Mesendoderm (in vitro differentiated cells): ENCODE measurements around the gene INIP.

ENCODE experiments used
- DNase-seq: peaks from one replicate; pipeline ENCODE4 v3.0.0; 2013
- H2AK5ac ChIP-seq: 2 replicates; pipeline ENCODE4 v1.6.1; 2013; ENCODE audit warnings: low read length, inconsistent platforms
- H2BK120ac ChIP-seq: 2 replicates; pipeline ENCODE4 v1.6.1; 2013; ENCODE audit warnings: low read depth, mild to moderate bottlenecking, low read length, moderate library complexity, mixed read lengths
- H2BK15ac ChIP-seq: replicated peaks from 2 replicates; pipeline ENCODE4 v1.6.1; 2013; ENCODE audit warnings: low read depth, mild to moderate bottlenecking, moderate library complexity
- H2BK5ac ChIP-seq: 2 replicates; pipeline ENCODE4 v1.6.1; 2013; ENCODE audit warnings: low read length, inconsistent platforms
- H3K18ac ChIP-seq: 2 replicates; pipeline ENCODE4 v1.6.1; 2013; ENCODE audit warnings: mild to moderate bottlenecking, low read length, mixed read lengths
- H3K23ac ChIP-seq: one replicate; pipeline ENCODE4 v1.6.1; 2013; ENCODE audit warnings: low read length
- H3K27ac ChIP-seq: 2 replicates; pipeline ENCODE4 v1.5.1; 2013; ENCODE audit warnings: low read depth, mild to moderate bottlenecking, inconsistent platforms, low read length, moderate library complexity
- H3K27me3 ChIP-seq: 2 replicates; pipeline ENCODE4 v1.6.1; 2013; ENCODE audit warnings: low read length, control low read depth, mild to moderate bottlenecking, inconsistent platforms; ENCODE audit not compliant: insufficient read depth, poor library complexity
- H3K36me3 ChIP-seq: 2 replicates; pipeline ENCODE4 v1.6.1; 2013; ENCODE audit warnings: low read length, inconsistent platforms; ENCODE audit not compliant: control insufficient read depth, insufficient read depth
- H3K4ac ChIP-seq: one replicate; pipeline ENCODE4 v1.6.1; 2013; ENCODE audit warnings: low read depth, mild to moderate bottlenecking, low read length, moderate library complexity
- H3K4me1 ChIP-seq: 2 replicates; pipeline ENCODE4 v1.6.1; 2013; ENCODE audit warnings: low read depth, low read length, inconsistent platforms; ENCODE audit not compliant: control insufficient read depth
- H3K4me2 ChIP-seq: 2 replicates; pipeline ENCODE4 v1.6.1; 2013; ENCODE audit warnings: low read length
- H3K4me3 ChIP-seq: 2 replicates; pipeline ENCODE4 v1.5.1; 2013; ENCODE audit warnings: mild to moderate bottlenecking, low read length
- H3K56ac ChIP-seq: one replicate; pipeline ENCODE4 v1.6.1; 2013; ENCODE audit warnings: low read length
- H3K79me1 ChIP-seq: 2 replicates; pipeline ENCODE4 v1.6.1; 2013; ENCODE audit warnings: low read length, inconsistent platforms
- H3K79me2 ChIP-seq: 2 replicates; pipeline ENCODE4 v1.6.1; 2013; ENCODE audit warnings: mild to moderate bottlenecking, low read length; ENCODE audit not compliant: control insufficient read depth, insufficient read depth
- H3K9ac ChIP-seq: 2 replicates; pipeline ENCODE4 v1.6.1; 2013; ENCODE audit warnings: low read length, inconsistent platforms
- H4K5ac ChIP-seq: one replicate; pipeline ENCODE4 v1.6.1; 2013; ENCODE audit warnings: low read length
- H4K8ac ChIP-seq: one replicate; pipeline ENCODE4 v1.6.1; 2013; ENCODE audit warnings: low read depth, mild to moderate bottlenecking, control low read depth, low read length, moderate library complexity
- WGBS: extraction: QIAGEN DNeasy Blood & Tissue Kit; methylation state at CpG from one replicate; pipeline ENCODE4 v1.1.7; 2013; ENCODE audit warnings: low lambda C conversion rate, missing lambda C conversion rate; ENCODE audit not compliant: insufficient coverage; ENCODE audit errors: extremely low coverage; 5-methylcytosine and 5-hydroxymethylcytosine counted together

INIP gene

DNA sequence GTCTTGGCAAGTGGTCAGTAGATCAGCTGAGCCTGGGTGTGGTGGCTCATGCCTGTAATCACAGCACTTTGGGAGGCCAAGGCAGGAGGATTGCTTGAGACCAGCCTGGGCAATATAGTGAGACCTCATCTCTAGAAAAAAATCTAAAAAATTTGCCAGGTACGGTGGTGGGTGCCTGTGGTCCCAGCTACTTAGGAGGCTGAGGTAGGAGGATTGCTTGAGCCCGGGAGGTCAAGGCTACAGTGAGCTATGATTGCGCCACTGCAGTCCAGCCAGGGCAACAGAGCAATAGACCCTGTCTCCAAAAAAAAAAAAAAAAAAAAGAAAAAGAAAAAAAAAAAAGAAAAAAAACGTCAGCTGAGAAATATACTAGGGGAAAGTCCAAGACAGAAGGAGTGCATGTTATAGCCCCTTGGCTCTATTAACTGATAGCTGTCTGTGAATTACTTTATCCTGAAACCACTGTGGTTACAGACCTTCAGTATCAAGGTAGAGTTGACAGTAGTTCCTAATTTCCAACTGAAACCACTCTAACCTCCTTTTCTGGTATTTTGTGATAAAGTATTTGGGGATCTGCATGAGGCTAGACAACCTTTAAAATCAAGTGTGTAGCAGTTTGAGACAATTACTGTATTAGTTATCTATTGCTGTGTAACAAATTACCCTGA lies 2.3 kb upstream of the INIP start:
- no peak overlapping the region for H3K9ac ChIP-seq
- H4K5ac ChIP-seq = no peak overlapping the region
- WGBS = no CpG with 5 or more reads among the region's 4 CpGs

GRCh38 chr9:112719696-112720095 lies 1.8 kb upstream of the INIP start:
- no peak overlapping the region for H3K27ac ChIP-seq
- H3K18ac ChIP-seq = no peak overlapping the region
- H2BK120ac ChIP-seq = no peak overlapping the region
- no peak for DNase-seq
- no peak overlapping the region for H4K8ac ChIP-seq
- H3K23ac ChIP-seq = no peak overlapping the region
- no CpG with 5 or more reads among the region's 2 CpGs for WGBS
- H3K4me3 ChIP-seq = no peak overlapping the region
- H2AK5ac ChIP-seq = no peak overlapping the region
- H3K56ac ChIP-seq = no peak overlapping the region
- H2BK15ac ChIP-seq = no peak overlapping the region
- no peak overlapping the region for H4K5ac ChIP-seq
- H3K9ac ChIP-seq = no peak overlapping the region
- no peaks in the 10 kb centered on the region for H3K79me1 ChIP-seq
- H3K4me2 ChIP-seq = no peak overlapping the region
- H3K79me2 ChIP-seq = no peaks in the 10 kb centered on the region
- H3K27me3 ChIP-seq = no peaks in the 10 kb centered on the region
- no peak overlapping the region for H2BK5ac ChIP-seq
- H3K36me3 ChIP-seq = no peaks in the 10 kb centered on the region
- no peak overlapping the region for H3K4ac ChIP-seq
- no peaks in the 10 kb centered on the region for H3K4me1 ChIP-seq

More for the DNA sequence above, 2.3 kb upstream of the INIP start:
- no peak overlapping the region for H4K8ac ChIP-seq
- no peak overlapping the region for H3K4ac ChIP-seq
- no peaks in the 10 kb centered on the region for H3K27me3 ChIP-seq
- H3K4me3 ChIP-seq = no peak overlapping the region
- H2BK15ac ChIP-seq = no peak overlapping the region
- no peak for DNase-seq
- no peak overlapping the region for H2BK5ac ChIP-seq
- no peaks in the 10 kb centered on the region for H3K36me3 ChIP-seq
- no peak overlapping the region for H3K56ac ChIP-seq
- H3K4me2 ChIP-seq = no peak overlapping the region
- H3K79me1 ChIP-seq = no peaks in the 10 kb centered on the region
- no peak overlapping the region for H2AK5ac ChIP-seq
- H3K23ac ChIP-seq = no peak overlapping the region
- no peak overlapping the region for H2BK120ac ChIP-seq
- no peaks in the 10 kb centered on the region for H3K79me2 ChIP-seq
- H3K4me1 ChIP-seq = no peaks in the 10 kb centered on the region
- H3K18ac ChIP-seq = no peak overlapping the region
- H3K27ac ChIP-seq = no peak overlapping the region

DNA sequence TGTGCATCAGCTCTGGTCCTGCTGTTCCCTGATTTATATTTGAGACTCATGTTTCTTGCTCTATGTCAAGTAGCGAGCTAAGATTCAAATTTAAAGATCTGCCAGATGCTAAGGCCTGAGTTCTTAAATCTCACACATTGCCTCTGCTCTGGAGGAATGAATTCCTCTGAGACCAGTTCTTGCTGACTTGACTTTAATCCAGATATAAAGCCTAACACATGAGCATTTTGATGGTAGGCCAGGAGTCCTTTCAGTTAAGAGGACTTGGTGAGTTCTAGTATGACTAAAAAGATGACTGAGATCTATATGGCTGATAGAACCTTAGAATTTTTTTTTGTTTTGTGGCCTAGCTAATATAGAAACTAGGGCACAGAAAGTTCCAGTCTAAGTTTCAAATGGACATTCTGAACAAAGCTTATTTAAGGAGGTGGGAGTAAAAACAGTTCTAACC lies 1.3 kb upstream of the INIP start:
- no peak overlapping the region for H3K27ac ChIP-seq
- H4K5ac ChIP-seq = no peak overlapping the region
- no peak overlapping the region for H2BK5ac ChIP-seq
- no peak for DNase-seq
- H3K23ac ChIP-seq = no peak overlapping the region
- H2BK15ac ChIP-seq = no peak overlapping the region
- H3K9ac ChIP-seq = no peak overlapping the region
- H3K4me2 ChIP-seq = no peak overlapping the region
- no peak overlapping the region for H3K4me3 ChIP-seq
- no peak overlapping the region for H4K8ac ChIP-seq
- no peaks in the 10 kb centered on the region for H3K27me3 ChIP-seq
- no peak overlapping the region for H2AK5ac ChIP-seq
- no peaks in the 10 kb centered on the region for H3K36me3 ChIP-seq
- no peak overlapping the region for H3K4ac ChIP-seq
- no peak overlapping the region for H3K18ac ChIP-seq
- no CpG with 5 or more reads among the region's 1 CpG for WGBS
- H3K56ac ChIP-seq = no peak overlapping the region
- no peaks in the 10 kb centered on the region for H3K79me1 ChIP-seq
- no peaks in the 10 kb centered on the region for H3K4me1 ChIP-seq
- H3K79me2 ChIP-seq = no peaks in the 10 kb centered on the region
- no peak overlapping the region for H2BK120ac ChIP-seq

GRCh38 chr9:112712678-112713077 lies 5.2 kb downstream of the INIP start:
- H3K79me1 ChIP-seq = peaks cover 1% of the 10 kb centered on the region
- WGBS = no CpG with 5 or more reads among the region's 3 CpGs
- no peak overlapping the region for H2BK5ac ChIP-seq
- H3K23ac ChIP-seq = no peak overlapping the region
- H3K4me3 ChIP-seq = no peak overlapping the region
- H3K56ac ChIP-seq = no peak overlapping the region
- H3K36me3 ChIP-seq = no peaks in the 10 kb centered on the region
- no peaks in the 10 kb centered on the region for H3K79me2 ChIP-seq
- no peak overlapping the region for H4K5ac ChIP-seq
- H3K27me3 ChIP-seq = no peaks in the 10 kb centered on the region
- no peak overlapping the region for H3K9ac ChIP-seq
- H3K4ac ChIP-seq = no peak overlapping the region
- no peak overlapping the region for H3K4me2 ChIP-seq
- H2BK120ac ChIP-seq = no peak overlapping the region
- H3K18ac ChIP-seq = no peak overlapping the region
- no peak for DNase-seq
- no peak overlapping the region for H4K8ac ChIP-seq
- no peaks in the 10 kb centered on the region for H3K4me1 ChIP-seq
- no peak overlapping the region for H3K27ac ChIP-seq
- H2BK15ac ChIP-seq = no peak overlapping the region
- H2AK5ac ChIP-seq = no peak overlapping the region

GRCh38 chr9:112711050-112711689 lies 6.7 kb downstream of the INIP start:
- no peak overlapping the region for H4K5ac ChIP-seq
- H3K36me3 ChIP-seq = no peaks in the 10 kb centered on the region
- H4K8ac ChIP-seq = no peak overlapping the region
- no peak overlapping the region for H3K56ac ChIP-seq
- H2BK5ac ChIP-seq = no peak overlapping the region
- H2AK5ac ChIP-seq = no peak overlapping the region
- H2BK120ac ChIP-seq = no peak overlapping the region
- no peaks in the 10 kb centered on the region for H3K79me2 ChIP-seq
- no peak overlapping the region for H3K4ac ChIP-seq
- no peak overlapping the region for H3K23ac ChIP-seq
- no peak overlapping the region for H3K4me3 ChIP-seq
- DNase-seq = peak; percentile 56
- no peak overlapping the region for H3K18ac ChIP-seq
- no peaks in the 10 kb centered on the region for H3K4me1 ChIP-seq
- no peaks in the 10 kb centered on the region for H3K27me3 ChIP-seq
- H2BK15ac ChIP-seq = no peak overlapping the region
- H3K79me1 ChIP-seq = peaks cover 1% of the 10 kb centered on the region
- H3K27ac ChIP-seq = no peak overlapping the region
- H3K9ac ChIP-seq = no peak overlapping the region
- H3K4me2 ChIP-seq = no peak overlapping the region
- WGBS = no CpG with 5 or more reads among the region's 7 CpGs
